Right ventricle myocardium superior (tissue), 1 donor: Measurements from ENCODE around the gene DIS3L2. TPM values are rescaled to one million over a fixed set of nuclear protein-coding genes. Genes with fewer than 3 reads are reported as not detected.
A peak's percentile ranks its signal among the peaks of the same experiment; 100 is the strongest.
"Not testable (repeated sequence)": the region's sequence is repeated elsewhere in the genome, so short reads cannot be mapped to it uniquely, and the experiment has no call there.

ENCODE experiments used
- ATAC-seq: fragments of 200-7000 bp; cut with Tn5 transposase; one replicate; pipeline ENCODE4 v1.9.1; 2020; ENCODE audit warnings: mild to moderate bottlenecking; ENCODE audit not compliant: poor library complexity
- DNase-seq: peaks from one replicate; pipeline ENCODE4 v3.0.0-alpha.2; 2020
- intact Hi-C: fragments of 100-400 bp; cut with DNase I; formaldehyde crosslinking; loops from one replicate; pipeline ENCODE4 v1.11.2; 2022
- total RNA-seq: library from RNA; stranded (reverse); fragmentation: NEBNext Ultra II Directional; extraction: Animal tissue kit (Norgen Biotek cat#: 25700); gene quantifications from one replicate; pipeline ENCODE4 v1.2.1, GENCODE V29; 2021
- donor health status: DM: no; HTN: yes; CAD: no; lungs with severe emphysema.

The DIS3L2 gene
- total RNA-seq, 1 donor from 2014 or later, result 17.6 TPM

- intact Hi-C loops, ATAC-seq: not testable (repeated sequence)
- peak; percentile 20 for DNase-seq
Observed at GRCh38 chr2:232326274-232327104, 365.0 kb downstream of the DIS3L2 start.

GRCh38 chr2:232327105-232328031 is 365.9 kb downstream of the DIS3L2 start:
- intact Hi-C loops, result no loop called here

GRCh38 chr2:232328032-232328422 is 366.5 kb downstream of the DIS3L2 start:
- ATAC-seq (no peak), DNase-seq (peak; percentile 21)
- intact Hi-C loops, result no loop called here

More at GRCh38 chr2:232327105-232328031, 365.9 kb downstream of the DIS3L2 start:
- DNase-seq, result peak; percentile 82
- peak; percentile 66 for ATAC-seq

DNA sequence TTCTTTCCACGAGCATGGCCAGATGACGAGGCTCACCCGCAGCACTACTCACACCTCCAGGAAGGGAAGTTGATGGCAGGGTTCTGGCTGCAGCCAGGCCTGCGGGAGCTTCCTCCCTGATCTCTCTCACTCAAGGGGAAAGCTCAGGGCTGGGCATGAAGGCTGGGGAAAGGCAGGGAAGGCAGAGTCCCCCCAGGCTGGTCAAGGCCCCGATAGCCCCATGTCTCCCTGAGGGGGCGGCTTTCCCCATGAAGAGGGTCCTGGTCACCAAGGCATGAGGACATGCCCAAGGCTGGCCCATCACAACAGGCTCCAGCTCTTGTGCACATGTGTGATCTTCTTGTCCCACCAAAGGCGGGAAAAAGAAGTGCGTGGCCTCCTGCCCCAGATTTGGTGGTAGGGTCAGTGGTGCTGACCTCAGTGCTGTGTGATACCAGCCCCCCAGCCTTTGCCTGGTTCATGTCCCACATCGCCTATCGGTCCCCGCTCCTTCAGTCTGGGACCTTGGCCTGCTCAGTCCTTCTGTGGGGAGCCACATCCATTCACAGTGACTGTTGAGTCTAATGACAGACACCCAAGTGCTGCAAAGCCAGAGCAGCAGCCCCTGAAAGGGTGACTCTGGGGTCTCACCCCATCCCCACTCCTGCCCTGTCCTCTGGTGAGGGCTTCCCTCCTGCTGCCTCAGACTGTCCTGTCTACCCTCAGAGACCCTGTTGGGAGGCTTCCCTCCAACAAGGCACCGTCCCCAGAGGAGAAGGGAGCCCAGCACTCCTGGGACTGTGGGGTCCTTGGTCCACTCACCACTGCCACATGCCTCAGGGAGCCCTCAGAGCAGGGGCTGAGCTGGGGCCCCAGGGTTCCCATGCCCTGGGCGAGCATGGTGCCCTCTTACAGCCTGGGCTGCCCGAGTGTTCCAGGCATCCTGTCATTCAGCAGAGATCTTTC is 367.3 kb downstream of the DIS3L2 start:
- DNase-seq, result peak; percentile 26
- intact Hi-C loops, result no loop called here
- ATAC-seq, result no peak

- intact Hi-C loops, result no loop called here
- no peak for ATAC-seq
- peak; percentile 13 for DNase-seq
Observed at GRCh38 chr2:232329716-232330067, 368.2 kb downstream of the DIS3L2 start.

DNA sequence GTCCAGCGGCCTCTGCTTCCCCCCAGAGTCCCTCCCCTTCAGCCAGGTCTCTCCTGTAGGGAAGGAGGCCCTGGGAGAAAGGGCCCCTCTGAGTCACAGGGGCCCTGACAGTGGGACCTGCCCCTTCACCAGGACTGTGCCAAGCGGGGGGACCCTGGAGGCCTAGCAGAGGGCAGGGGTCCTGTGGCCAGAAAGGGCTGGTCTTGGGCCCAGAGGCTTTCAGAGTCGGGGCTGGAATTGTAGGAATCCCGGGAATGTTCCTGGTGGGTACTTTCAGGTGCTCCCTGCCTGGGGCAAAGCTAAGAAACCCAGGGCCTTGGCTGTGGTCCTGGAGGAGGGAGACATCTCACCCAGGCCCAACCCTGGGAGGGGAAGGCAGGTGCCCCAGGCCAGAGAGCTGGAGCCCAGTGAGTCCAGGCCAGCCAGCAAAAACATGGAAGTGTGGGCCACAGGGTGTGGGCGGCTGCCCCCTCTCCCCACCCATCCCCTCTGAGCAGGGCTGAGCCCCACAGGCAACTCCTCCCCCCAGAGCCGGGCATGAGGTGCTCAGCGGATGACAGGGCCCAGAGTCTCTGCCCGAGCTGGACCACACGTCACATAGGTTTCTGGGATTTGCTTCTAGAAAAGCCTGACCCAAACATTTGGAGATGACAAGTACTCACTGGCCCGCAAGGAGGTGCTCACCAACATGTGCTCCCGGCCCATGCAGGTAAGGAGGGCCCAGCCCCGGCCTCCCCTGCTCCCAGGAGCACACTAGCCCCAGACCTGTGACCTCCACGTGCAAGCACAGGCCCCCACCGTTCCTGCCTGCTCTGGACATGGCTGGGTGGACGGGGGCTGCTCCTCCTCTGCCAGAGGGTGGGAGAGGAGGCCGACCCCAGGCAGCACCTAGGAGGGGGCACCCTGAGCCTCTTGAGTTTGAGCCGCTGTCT is 368.8 kb downstream of the DIS3L2 start:
- intact Hi-C loops, result no loop called here
- DNase-seq (peak; percentile 24), ATAC-seq (no peak)

- intact Hi-C loops, result not testable (repeated sequence)
- DNase-seq (peak; percentile 82), ATAC-seq (peak; percentile 67)
Observed at GRCh38 chr2:232331061-232331460, 369.5 kb downstream of the DIS3L2 start.

GRCh38 chr2:232331641-232332040 is 370.1 kb downstream of the DIS3L2 start:
- intact Hi-C loops, result not testable (repeated sequence)
- ATAC-seq (peak; percentile 61), DNase-seq (peak; percentile 59)

- DNase-seq (peak; percentile 27), ATAC-seq (peak; percentile 34)
- intact Hi-C loops, result not testable (repeated sequence)
Observed at GRCh38 chr2:232332244-232332939, 370.9 kb downstream of the DIS3L2 start.

GRCh38 chr2:232332940-232333259 is 371.4 kb downstream of the DIS3L2 start:
- intact Hi-C loops, result no loop called here
- DNase-seq (no peak), ATAC-seq (no peak)

GRCh38 chr2:232333361-232334135 is 372.0 kb downstream of the DIS3L2 start:
- DNase-seq (peak; percentile 38), ATAC-seq (no peak)
- intact Hi-C loops, result no loop called here

GRCh38 chr2:232334136-232334884 is 372.8 kb downstream of the DIS3L2 start:
- DNase-seq, result peak; percentile 33
- ATAC-seq, intact Hi-C loops: not testable (repeated sequence)

- DNase-seq, intact Hi-C loops, ATAC-seq: not testable (repeated sequence)
Observed at GRCh38 chr2:232334885-232335205, 373.3 kb downstream of the DIS3L2 start.

- DNase-seq, result peak; percentile 32
- ATAC-seq, intact Hi-C loops: not testable (repeated sequence)
Observed at GRCh38 chr2:232335206-232335858, 373.8 kb downstream of the DIS3L2 start.

- intact Hi-C loops, result no loop called here
Observed at GRCh38 chr2:232335859-232336215, 374.3 kb downstream of the DIS3L2 start.

More at GRCh38 chr2:232335859-232336215, 374.3 kb downstream of the DIS3L2 start:
- ATAC-seq, result no peak
- DNase-seq, result peak; percentile 29
